Measurements from ENCODE around the gene QTRT2. TPM values are rescaled to one million over a fixed set of nuclear protein-coding genes. Genes with fewer than 3 reads are reported as not detected.

Gene QTRT2
- total RNA-seq, result 23.4 and 37.7 TPM in 2 replicates

GRCh38 chr3:114056130-114057010 lies at the start of gene QTRT2, which contains the start of gene CCDC191:
Gene QTRT2, plus strand, starts transcription at chr3:114056737. Its CDS starts 8,521 bp downstream, at chr3:114065258.
Gene CCDC191, minus strand, starts transcription at chr3:114056526. Its CDS starts 60 bp downstream, at chr3:114056466.

Other genes with a start within 250 kb of the QTRT2 start
- 43.9 and 45.1 TPM in 2 replicates for gene GRAMD1C, start 217.9 kb upstream of the QTRT2 start, total RNA-seq
- 0.97 and 2.1 TPM in 2 replicates for gene ZDHHC23, start 108.7 kb upstream of the QTRT2 start, total RNA-seq
- 1.1 and 1.6 TPM in 2 replicates for gene CCDC191, start 211 bp upstream of the QTRT2 start, total RNA-seq
- not detected in 2 replicates for gene DRD3, start 122.3 kb downstream of the QTRT2 start, total RNA-seq
- gene ZNF80, start 180.8 kb downstream of the QTRT2 start, total RNA-seq, result not detected in 2 replicates
- not detected in 2 replicates for gene TIGIT, start 237.3 kb downstream of the QTRT2 start, total RNA-seq